Activated T-cell treated with anti-CD3 and anti-CD28 coated beads, Interleukin-2, amount 50 U/mL, for 1 hour (primary cell): ENCODE results near the gene EHMT1.
"Not testable (repeated sequence)": the region's sequence is repeated elsewhere in the genome, so short reads cannot be mapped to it uniquely, and the experiment has no call there.

Experiments used
- DNase-seq: peaks from one replicate; pipeline ENCODE4 v3.0.0-alpha.2; 2020

EHMT1 gene

DNA sequence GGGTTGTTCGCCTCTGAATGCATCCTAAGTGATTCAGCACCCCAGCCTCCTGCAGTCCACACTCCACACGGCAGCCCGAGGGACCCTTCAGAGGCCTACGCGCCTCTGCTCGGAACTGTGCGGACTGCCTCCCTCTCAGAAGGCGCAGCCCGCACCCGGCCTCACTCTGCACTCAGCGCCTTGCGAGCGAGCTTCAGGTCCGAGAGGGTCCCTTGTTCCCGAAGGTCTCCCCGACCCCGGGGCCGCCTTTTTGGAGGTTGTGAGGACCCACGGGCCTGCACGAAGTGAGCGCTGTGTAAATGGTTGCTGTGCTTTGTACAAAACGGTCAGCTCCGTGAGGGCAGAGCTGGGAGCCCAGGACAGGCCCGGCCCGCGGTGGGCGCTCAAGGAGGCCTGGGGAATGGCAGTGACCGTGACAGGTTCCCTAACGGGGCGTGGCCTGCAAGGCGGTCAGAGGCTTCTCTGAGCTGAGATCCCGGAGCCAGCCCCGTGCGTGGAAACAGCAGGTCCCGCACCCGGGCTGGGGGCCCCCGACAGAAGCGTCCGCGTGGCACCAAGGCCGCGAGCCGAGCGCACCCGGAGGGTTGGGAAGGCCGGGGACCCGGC lies 258.1 kb downstream of the EHMT1 start:
- no peak for DNase-seq

DNA sequence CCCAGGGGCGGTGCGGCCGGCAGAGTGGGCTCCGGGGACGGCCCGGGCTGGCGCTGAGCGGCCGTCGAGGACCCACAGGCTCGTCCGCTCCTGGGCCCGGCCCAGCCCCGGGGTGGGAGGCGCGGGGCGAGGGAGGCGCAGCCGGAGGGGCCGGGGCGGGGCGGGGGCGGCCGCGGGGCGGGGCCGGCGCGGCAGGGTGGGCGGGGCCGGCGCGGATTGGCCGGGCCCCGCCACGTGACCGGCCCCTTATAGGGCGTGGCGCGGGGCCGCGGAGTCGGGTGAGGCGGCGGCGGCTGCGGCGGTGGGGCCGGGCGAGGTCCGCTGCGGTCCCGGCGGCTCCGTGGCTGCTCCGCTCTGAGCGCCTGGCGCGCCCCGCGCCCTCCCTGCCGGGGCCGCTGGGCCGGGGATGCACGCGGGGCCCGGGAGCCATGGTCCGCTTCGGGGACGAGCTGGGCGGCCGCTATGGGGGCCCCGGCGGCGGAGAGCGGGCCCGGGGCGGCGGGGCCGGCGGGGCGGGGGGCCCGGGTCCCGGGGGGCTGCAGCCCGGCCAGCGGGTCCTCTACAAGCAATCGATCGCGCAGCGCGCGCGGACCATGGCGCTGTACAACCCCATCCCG lies 258.8 kb downstream of the EHMT1 start, which contains the start of gene CACNA1B:
TSS of gene CACNA1B (plus strand) at position 277 of the 617 bp plus-strand sequence. CDS start at position 429, 152 bp downstream.
- not testable (repeated sequence) for DNase-seq

DNA sequence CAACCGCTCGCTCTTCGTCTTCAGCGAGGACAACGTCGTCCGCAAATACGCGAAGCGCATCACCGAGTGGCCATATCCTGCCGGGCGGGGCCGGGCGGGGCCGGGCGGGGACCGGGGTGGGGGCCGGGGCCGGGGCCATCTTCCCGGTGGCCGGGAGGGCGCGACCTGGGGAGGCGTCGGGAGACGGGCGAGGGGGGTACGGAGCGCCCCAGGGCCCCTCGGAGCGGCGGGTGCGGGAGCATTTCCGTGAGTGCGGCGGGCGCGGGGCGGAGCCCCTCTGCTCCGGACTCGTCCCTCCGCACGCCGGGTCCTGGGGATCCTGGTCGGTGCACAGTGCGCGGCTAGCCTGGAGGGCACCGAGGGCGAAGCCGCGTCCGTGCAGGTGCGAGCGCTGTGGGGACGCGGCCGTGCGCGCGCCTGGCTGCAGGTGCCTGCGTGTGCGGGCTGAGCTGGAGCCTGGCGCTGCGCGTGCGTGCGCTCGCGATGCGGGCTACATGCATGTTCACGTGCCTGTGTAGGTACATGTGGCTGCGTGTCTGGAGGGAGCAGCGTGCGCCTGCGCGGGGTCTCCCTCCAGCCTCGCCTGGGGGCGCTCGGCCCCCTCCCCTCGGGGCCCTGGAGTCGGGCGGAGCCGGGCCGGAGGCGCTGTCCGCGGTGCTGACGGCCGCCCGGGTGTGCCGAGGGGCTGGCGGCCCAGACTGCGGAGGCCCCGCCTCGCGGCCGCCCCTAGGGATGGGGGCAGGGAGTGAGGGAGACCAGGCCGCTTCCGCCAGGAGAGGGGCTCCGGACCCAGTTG lies 259.5 kb downstream of the EHMT1 start:
- peak; percentile 37 for DNase-seq

DNA sequence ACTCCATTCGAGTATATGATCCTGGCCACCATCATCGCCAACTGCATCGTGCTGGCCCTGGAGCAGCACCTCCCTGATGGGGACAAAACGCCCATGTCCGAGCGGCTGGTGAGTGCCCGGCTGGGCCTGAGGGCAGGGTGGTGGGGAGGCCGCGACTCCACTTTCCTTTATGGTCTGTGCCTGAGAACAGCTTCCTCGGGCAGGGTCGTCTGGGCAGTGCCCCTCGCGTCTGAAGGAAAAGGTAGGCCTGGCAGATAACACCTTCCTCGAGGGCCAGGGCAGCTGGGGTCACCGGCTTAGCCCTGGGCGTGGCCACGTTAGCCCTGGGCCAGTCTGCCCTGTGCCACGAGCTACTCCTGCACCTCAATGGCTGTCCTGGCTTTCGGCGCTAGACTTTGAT lies 260.2 kb downstream of the EHMT1 start:
- no peak for DNase-seq

DNA sequence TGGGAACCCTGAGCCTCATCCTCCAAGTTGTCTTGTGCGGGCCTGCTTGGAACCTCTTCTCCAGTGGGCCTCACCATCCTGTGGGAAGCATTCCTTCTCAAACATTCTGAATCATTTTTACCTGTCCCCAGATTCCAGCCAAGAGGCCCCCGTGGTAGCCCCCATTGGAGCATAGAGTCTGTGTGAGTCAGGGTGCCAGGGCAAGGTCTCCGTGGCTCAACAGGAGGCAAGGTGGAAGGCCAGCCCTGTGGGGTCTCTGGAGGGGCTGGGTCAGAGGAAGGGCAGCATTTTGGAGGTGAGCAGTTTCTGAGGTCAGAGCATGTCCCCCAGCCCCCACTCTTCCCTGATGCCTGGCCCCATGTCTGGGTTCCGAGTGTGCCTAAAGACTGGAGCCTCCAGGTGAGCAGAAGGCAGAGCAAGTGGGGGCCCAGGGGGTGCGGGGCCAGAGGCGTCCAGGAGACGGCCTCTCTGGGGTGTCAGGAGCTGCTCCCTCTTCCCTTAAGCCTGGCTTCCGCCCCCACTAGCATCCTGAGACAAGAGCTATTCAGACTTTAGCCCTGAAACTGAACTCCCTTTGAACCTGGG lies 260.9 kb downstream of the EHMT1 start:
- no peak for DNase-seq

DNA sequence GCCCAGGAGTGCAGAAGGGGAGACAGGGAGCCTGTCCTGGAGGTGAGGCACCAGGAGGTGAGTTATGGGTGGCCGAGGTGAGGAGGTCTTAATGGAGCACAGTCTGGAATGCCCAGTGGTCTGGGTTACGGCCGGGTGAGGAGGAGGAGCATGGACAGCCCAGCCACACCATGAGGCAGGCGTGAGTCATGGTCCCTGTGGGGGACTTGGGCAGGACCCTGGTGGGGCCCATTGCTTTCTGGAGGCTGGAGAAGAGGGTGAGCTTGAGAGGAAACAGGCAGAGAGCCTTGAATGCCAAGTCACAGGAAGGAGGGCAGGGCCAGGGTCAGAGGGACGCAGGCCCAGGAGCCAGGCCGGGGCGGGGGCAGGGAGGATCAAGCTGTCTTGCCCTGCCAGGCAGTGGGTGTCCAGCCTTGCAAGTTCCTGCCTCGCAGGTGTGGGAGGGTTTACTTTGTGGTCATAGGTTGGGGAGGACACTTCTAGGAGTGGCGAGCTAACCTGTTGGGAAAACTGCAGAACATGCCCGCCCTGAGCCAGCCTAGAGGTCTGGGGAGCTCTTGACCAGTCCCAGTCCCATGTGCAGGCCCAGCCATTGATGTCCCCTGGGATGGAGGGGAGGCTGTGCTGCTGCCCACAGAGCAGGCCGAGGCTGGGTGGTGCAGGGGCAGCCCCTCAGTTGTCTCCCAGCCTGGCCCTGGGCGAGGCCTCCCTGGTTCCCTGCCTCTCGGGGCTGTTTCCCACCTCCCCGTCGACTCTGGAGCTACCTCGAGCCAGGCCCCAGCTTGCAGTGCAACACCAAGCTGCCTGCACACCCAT lies 261.6 kb downstream of the EHMT1 start:
- DNase-seq, result no peak

DNA sequence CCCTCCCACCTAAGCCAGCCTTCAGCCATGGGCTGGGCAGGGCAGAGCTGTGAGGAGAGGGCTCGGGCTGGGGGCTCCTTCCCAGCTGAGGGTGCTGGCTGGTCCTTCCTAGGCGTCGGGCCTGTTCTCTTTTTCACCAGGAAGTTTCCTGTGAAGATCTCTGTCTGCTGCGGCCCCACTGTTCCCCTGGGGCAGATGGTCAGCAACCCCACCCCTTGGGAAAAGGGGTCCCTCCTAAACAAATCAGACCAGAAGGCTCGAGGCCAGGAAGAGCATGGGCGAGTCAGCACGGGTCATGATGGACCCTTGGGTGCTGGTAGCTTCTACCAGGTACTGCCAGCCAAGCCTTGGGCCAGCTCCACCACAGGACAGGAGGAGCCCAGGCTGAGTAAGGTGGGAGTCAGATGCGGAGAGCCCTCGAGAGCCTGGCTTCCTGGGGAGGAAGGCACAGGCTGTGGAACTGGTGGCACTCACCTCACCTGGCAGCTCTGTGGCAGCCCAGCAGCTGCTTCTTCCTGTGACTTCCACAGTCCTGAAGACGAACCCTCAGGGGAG lies 262.2 kb downstream of the EHMT1 start:
- DNase-seq, result no peak

DNA sequence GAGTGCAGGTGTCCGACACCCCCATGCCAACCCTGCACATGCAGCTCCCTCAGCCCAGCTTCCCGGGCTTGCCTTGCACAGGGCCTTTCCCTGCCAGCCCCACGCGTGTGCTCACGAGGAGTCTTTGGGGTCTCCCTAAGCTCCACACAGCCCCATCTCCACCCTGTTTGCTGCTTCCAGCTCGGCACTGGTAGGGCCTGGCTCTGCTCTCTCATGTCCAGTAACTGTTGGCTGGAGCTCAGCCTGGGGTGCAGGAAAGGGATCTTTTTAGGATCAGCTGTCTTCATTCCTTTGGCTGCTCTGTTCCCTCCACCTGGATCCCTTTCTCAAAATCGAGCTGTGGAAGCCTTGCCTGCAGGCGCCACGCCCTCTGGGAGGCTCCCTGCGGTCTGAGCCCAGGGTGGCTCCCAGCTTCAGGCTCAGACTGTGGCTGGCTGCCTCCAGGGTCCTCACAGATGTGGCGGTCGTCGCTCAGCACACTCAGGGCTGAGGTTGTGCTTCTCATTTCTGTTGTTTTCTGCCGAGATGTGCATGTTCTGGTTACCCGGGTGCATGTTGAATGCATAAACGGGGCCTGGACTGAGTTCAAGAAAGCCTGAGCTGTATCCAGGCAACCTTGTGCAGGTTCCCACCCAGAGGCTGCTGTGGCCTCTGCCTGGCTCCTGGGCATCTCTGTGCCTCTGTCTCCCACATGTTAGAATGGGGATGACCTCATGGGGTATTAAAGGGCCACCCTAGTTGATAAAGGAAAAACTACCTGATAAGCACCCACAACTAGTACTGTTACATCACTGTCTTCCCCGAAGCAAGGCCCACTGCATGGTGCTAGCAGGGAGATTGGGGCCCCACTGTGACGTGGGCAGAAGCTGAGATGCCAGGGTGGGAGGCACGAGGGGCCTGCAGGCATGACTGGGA lies 263.0 kb downstream of the EHMT1 start:
- no peak for DNase-seq

DNA sequence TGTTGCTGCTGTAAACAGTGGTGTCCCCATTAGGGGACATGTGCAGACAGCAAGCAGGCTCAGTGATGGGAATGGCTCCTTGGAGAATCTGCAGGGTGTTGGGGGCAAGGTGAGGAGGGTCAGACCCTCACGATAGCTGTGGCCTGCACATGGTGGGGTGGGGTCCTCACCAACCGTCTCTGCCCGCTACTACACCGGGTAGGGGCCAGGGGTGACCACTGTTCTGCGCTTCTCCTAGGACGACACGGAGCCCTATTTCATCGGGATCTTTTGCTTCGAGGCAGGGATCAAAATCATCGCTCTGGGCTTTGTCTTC lies 263.7 kb downstream of the EHMT1 start:
- no peak for DNase-seq

DNA sequence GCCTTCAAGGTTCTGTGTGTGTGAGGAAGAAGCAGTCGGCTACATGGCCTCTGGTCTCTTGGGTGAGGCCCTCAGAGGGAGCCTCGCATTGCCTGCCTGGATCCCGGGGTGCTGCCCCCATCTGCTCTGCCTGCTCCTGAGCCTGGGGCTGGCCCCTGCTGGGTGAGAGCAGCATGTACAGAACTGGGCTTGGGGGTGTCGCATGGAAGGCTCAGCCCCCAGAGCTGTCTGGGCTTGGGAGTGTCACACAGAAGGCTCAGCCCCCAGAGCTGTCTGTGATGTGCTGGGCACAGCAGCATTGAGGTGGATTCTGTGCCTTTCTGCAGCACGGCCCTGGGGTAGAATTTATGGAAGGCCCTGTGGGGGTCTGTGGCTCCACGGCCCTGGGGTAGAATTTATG lies 265.2 kb downstream of the EHMT1 start:
- not testable (repeated sequence) for DNase-seq

DNA sequence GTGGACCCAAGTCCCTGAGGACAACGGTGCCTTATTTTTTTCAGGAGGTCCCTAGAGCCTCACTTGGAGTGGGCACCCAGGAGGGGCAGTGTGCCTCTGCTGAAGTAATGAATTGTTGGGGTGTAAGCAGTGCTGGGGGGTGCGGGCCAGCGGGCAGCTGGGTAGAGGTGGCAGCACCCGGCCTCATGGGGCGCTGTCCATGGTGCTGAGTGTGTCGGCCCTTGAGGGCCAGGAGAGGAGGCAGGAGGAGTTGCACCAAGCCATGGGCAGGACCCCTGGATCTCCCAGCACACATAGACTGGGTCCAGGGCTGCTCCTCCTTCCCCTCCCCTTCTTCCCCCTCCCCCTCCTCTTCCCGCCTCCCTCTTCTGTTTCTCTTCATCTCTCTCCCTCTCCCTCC lies 265.7 kb downstream of the EHMT1 start:
- DNase-seq, result peak; percentile 30

DNA sequence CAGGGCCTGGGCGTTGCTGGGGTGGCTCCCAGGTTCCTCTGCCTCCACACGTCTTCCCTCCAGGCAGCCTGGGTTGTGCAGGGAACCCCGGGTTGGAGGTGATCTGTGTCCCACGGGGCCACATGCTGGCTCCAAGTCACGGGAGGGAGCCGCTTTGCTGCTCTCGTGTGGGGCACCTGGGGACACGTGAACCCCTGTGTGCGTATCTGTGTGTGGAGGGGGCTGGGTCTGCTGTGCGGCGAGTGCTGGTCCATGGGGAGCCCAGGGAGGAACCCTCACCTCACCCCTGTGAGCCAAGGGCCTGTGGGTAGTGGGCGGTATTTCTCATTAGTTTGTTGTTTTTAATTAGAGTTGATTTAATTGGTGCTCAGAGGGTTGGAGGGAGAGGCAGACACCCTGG lies 266.3 kb downstream of the EHMT1 start:
- DNase-seq, result not testable (repeated sequence)
